GM12892 (cell line): ENCODE data around the gene DTNB.

Experiments
- POLR2A ChIP-seq: IDR thresholded peaks from 2 replicates; pipeline ENCODE4 v1.6.1; 2011; ENCODE audit warnings: low read depth, low read length, control low read depth
- POLR2AphosphoS5 ChIP-seq: IDR thresholded peaks from 2 replicates; pipeline ENCODE4 v1.6.1; 2011; ENCODE audit warnings: low read depth, low read length, control low read depth
- TAF1 ChIP-seq: IDR thresholded peaks from 2 replicates; pipeline ENCODE4 v1.6.1; 2011; ENCODE audit warnings: low read depth, mild to moderate bottlenecking, control low read depth, low read length, borderline replicate concordance

- TF ChIP-seq POLR2A, result no peak
- no peak for TF ChIP-seq POLR2AphosphoS5
- no peak for TF ChIP-seq TAF1
These were observed 1.8 kb downstream of the DTNB start for GRCh38 chr2:25671622-25672021.
